Measurements from ENCODE around the gene SEC22A. TPM values are rescaled to one million over a fixed set of nuclear protein-coding genes. Genes with fewer than 3 reads are reported as not detected.

Gene SEC22A
- polyA plus RNA-seq, 1 of the 3 experiments (the other 2 are of a cell fraction) = 13.0 TPM

- POLR2A ChIA-PET = no interaction called here
- CTCF ChIA-PET = no interaction called here
- Histone ChIP-seq H3K27ac (ENCODE audit: low read depth in 2 of 2, low read length in 1 of 2) (no peak overlapping the region), H2AFZ (ENCODE audit: low read depth) (no peak overlapping the region), H3K4me1 (ENCODE audit: control insufficient read depth in 1 of 2, insufficient read depth in 2 of 2, low read depth in 1 of 2, low read length in 1 of 2) (no peaks in the 10 kb centered on the region), H3K9ac (no peak overlapping the region), H3K4me3 (ENCODE audit: low read depth in 2 of 2, low read length in 1 of 2) (no peak overlapping the region), H4K20me1 (ENCODE audit: insufficient read depth) (no peaks in the 10 kb centered on the region), H3K4me2 (no peak overlapping the region), H3K36me3 (replicated peaks in 1 of 2; ENCODE audit: control insufficient read depth in 1 of 2, insufficient read depth in 2 of 2, low read length in 1 of 2) (peaks cover 10 to 48% of the 10 kb centered on the region in 2 experiments), H3K9me3 (0 out of 2 replicates have a peak, but pooled peaks cover 13% of the 10 kb centered on the region), H3F3A (replicated peaks; ENCODE audit: insufficient read depth) (peaks cover 4% of the 10 kb centered on the region), H3K9me2 (no peaks in the 10 kb centered on the region), H3K27me3 (ENCODE audit: insufficient read depth) (no peaks in the 10 kb centered on the region), H3K79me2 (ENCODE audit: insufficient read depth) (peaks cover 9% of the 10 kb centered on the region; the same call in 1 of the 2 replicates)
- no peak for DNase-seq
- TF ChIP-seq GABPA (IDR thresholded peaks at IDR 0.05; ENCODE audit: low read depth) (no peak), ELF1 (IDR thresholded peaks at IDR 0.05) (no peak), SMC3 (IDR thresholded peaks at IDR 0.05; ENCODE audit: low read depth, low read length) (no peak), NRF1 (IDR thresholded peaks at IDR 0.05; ENCODE audit: low read depth, low read length) (no peak), CHD2 (IDR thresholded peaks at IDR 0.05; ENCODE audit: low read length, partially characterized antibody) (no peak), REST (IDR thresholded peaks at IDR 0.05; ENCODE audit: low read depth, low read length) (no peak), RXRA (IDR thresholded peaks at IDR 0.05; ENCODE audit: borderline replicate concordance, low read depth) (no peak), MEF2A (IDR thresholded peaks at IDR 0.05; ENCODE audit: borderline replicate concordance, low read depth) (no peak), MXI1 (IDR thresholded peaks at IDR 0.05; ENCODE audit: low read depth, low read length) (no peak)
Observed at GRCh38 chr3:123226549-123226948, 24.8 kb downstream of the SEC22A start.

- H3K9me2 ChIP-seq = no peaks in the 10 kb centered on the region
- no peaks in the 10 kb centered on the region for H4K20me1 ChIP-seq (ENCODE audit: insufficient read depth)
- H3F3A ChIP-seq (replicated peaks; ENCODE audit: insufficient read depth) = peaks cover 4% of the 10 kb centered on the region
- 0 out of 2 replicates have a peak, but pooled peaks cover 13% of the 10 kb centered on the region for H3K9me3 ChIP-seq
- H3K79me2 ChIP-seq (ENCODE audit: insufficient read depth) = peaks cover 5% of the 10 kb centered on the region; the same call in 1 of the 2 replicates
- ChIA-PET POLR2A (no interaction called here), CTCF (interaction anchor here (0.6 to 1.0 kb wide), 2 partner anchors 27 to 29 kb away, joined by 3 to 4 read pairs; partner anchors contain the start of gene SEC22A)
- DNase-seq = peak; percentile 6
- H3K36me3 ChIP-seq (replicated peaks in 1 of 2; ENCODE audit: control insufficient read depth in 1 of 2, insufficient read depth in 2 of 2, low read length in 1 of 2) = peaks cover 13 to 58% of the 10 kb centered on the region in 2 experiments
- 97% methylated on average over 2 of the region's 2 CpGs for WGBS (ENCODE audit: low lambda C conversion rate)
- no peak overlapping the region for H3K4me2 ChIP-seq
- H3K27me3 ChIP-seq (ENCODE audit: insufficient read depth) = no peaks in the 10 kb centered on the region
- H3K27ac ChIP-seq (ENCODE audit: low read depth in 2 of 2, low read length in 1 of 2) = no peak overlapping the region
- H2AFZ ChIP-seq (ENCODE audit: low read depth) = no peak overlapping the region
- H3K9ac ChIP-seq = no peak overlapping the region
- H3K4me3 ChIP-seq (ENCODE audit: low read depth in 2 of 2, low read length in 1 of 2) = no peak overlapping the region
- no peaks in the 10 kb centered on the region for H3K4me1 ChIP-seq (ENCODE audit: control insufficient read depth in 1 of 2, insufficient read depth in 2 of 2, low read depth in 1 of 2, low read length in 1 of 2)
- TF ChIP-seq PBX3 (IDR thresholded peaks at IDR 0.05) (no peak), CTCF (IDR thresholded peaks at IDR 0.05) (no peak), MXI1 (IDR thresholded peaks at IDR 0.05; ENCODE audit: low read depth, low read length) (no peak), POLR2AphosphoS5 (IDR thresholded peaks at IDR 0.05; ENCODE audit: low read depth, low read length) (no peak), USF1 (IDR thresholded peaks at IDR 0.05; ENCODE audit: borderline replicate concordance, low read depth) (no peak), RFX5 (IDR thresholded peaks at IDR 0.05; ENCODE audit: low read length) (no peak), SMC3 (IDR thresholded peaks at IDR 0.05; ENCODE audit: low read depth, low read length) (no peak), ELF1 (IDR thresholded peaks at IDR 0.05) (no peak), REST (IDR thresholded peaks at IDR 0.05; ENCODE audit: low read depth, low read length) (no peak), NRF1 (IDR thresholded peaks at IDR 0.05; ENCODE audit: low read depth, low read length) (no peak), JUND (IDR thresholded peaks at IDR 0.05) (no peak), FOXM1 (IDR thresholded peaks at IDR 0.05; ENCODE audit: low read depth) (no peak), NFIC (IDR thresholded peaks at IDR 0.05; ENCODE audit: borderline replicate concordance) (no peak), RXRA (IDR thresholded peaks at IDR 0.05; ENCODE audit: borderline replicate concordance, low read depth) (no peak)
Observed at GRCh38 chr3:123229145-123229544, 27.4 kb downstream of the SEC22A start.

Data from SK-N-SH (cell line).